GM23338 (cell line): ENCODE data around the gene MLPH. TPM values are rescaled to one million over a fixed set of nuclear protein-coding genes. Genes with fewer than 3 reads are reported as not detected.

Experiments
- ATAC-seq: fragments of 200-7000 bp; cut with Tn5 transposase; 3 replicates; pipeline ENCODE4 v1.9.1; 2020
- DNase-seq: peaks from one replicate; pipeline ENCODE4 v3.0.0-alpha.2; 2015; ENCODE audit warnings: low spot score
- H2AFZ ChIP-seq: fragments of 200-600 bp; sonication (generic); 2 replicates; pipeline ENCODE4 v1.8.0; 2016; ENCODE audit warnings: antibody characterized with exemption, mild to moderate bottlenecking, moderate library complexity
- H3F3A ChIP-seq: fragments of 200-600 bp; sonication (generic); replicated peaks from 2 replicates; pipeline ENCODE4 v1.8.0; 2017; ENCODE audit warnings: antibody characterized with exemption, mixed run types, low read depth
- H3K27ac ChIP-seq: fragments of 200-600 bp; sonication (generic); 2 replicates; pipeline ENCODE4 v1.6.1; 2016; ENCODE audit warnings: low read depth
- H3K27me3 ChIP-seq: fragments of 200-600 bp; sonication (generic); 2 replicates; pipeline ENCODE4 v1.8.0; 2016; ENCODE audit warnings: mild to moderate bottlenecking, mixed run types, moderate library complexity; ENCODE audit not compliant: insufficient read depth
- H3K36me3 ChIP-seq: fragments of 200-600 bp; sonication (generic); 2 replicates; pipeline ENCODE4 v1.8.0; 2016; ENCODE audit warnings: mild to moderate bottlenecking; ENCODE audit not compliant: insufficient read depth
- H3K4me1 ChIP-seq: fragments of 200-600 bp; sonication (generic); 2 replicates; pipeline ENCODE4 v1.8.0; 2016; ENCODE audit warnings: mild to moderate bottlenecking, moderate library complexity; ENCODE audit not compliant: insufficient read depth
- H3K4me2 ChIP-seq: fragments of 200-600 bp; sonication (generic); 2 replicates; pipeline ENCODE4 v1.7.1; 2017; ENCODE audit warnings: mixed run types
- H3K4me3 ChIP-seq: fragments of 200-600 bp; sonication (generic); 2 replicates; pipeline ENCODE4 v1.6.1; 2016; ENCODE audit warnings: mixed run types
- H3K79me2 ChIP-seq: fragments of 200-600 bp; sonication (generic); replicated peaks from 2 replicates; pipeline ENCODE4 v1.8.0; 2017; ENCODE audit warnings: mild to moderate bottlenecking; ENCODE audit not compliant: insufficient read depth
- H3K9me2 ChIP-seq: fragments of 200-600 bp; sonication (generic); 2 replicates; pipeline ENCODE4 v1.8.0; 2017; ENCODE audit not compliant: insufficient read depth
- H4K20me1 ChIP-seq: fragments of 200-600 bp; sonication (generic); replicated peaks from 2 replicates; pipeline ENCODE4 v1.8.0; 2017; ENCODE audit warnings: mild to moderate bottlenecking; ENCODE audit not compliant: insufficient read depth
- H3K27ac Mint-ChIP-seq: 2 replicates; pipeline ENCODE4 v1.8.0; 2020; ENCODE audit warnings: inconsistent platforms, mild to moderate bottlenecking, moderate library complexity, mixed read lengths
- H3K27me3 Mint-ChIP-seq: 3 replicates; pipeline ENCODE4 v1.8.0; 2022; ENCODE audit warnings: low read depth, mild to moderate bottlenecking, moderate library complexity, mixed read lengths, inconsistent platforms; ENCODE audit not compliant: insufficient read depth, poor library complexity
- H3K36me3 Mint-ChIP-seq: 3 replicates; pipeline ENCODE4 v1.8.0; 2021; ENCODE audit warnings: low read depth, mild to moderate bottlenecking, inconsistent platforms, moderate library complexity, mixed read lengths
- H3K4me1 Mint-ChIP-seq: 3 replicates; pipeline ENCODE4 v1.8.0; 2020; ENCODE audit warnings: mild to moderate bottlenecking, inconsistent platforms, mixed read lengths
- H3K4me3 Mint-ChIP-seq: 3 replicates; pipeline ENCODE4 v1.8.0; 2021; ENCODE audit warnings: moderate library complexity, mild to moderate bottlenecking, inconsistent platforms, mixed read lengths
- H3K9me3 Mint-ChIP-seq: 3 replicates; pipeline ENCODE4 v1.8.0; 2020; ENCODE audit warnings: moderate library complexity, mild to moderate bottlenecking, inconsistent platforms, mixed read lengths
- CREB1 ChIP-seq: fragments of 250-450 bp; sonication (Bioruptor Pico); IDR thresholded peaks from 2 replicates; pipeline ENCODE4 v1.5.0; 2020; ENCODE audit warnings: low read depth, mild to moderate bottlenecking, moderate library complexity
- CTCF ChIP-seq, 2 experiments: fragments of 200-600 bp in 1 of 2; sonication (generic) in 1 of 2; conservative IDR thresholded peaks; 2 replicates each; pipeline versions ENCODE4 v1.5.1 to v1.6.1; 2016 to 2017; ENCODE audit warnings: antibody characterized with exemption in 2 of 2, low read depth in 2 of 2, mild to moderate bottlenecking in 2 of 2, moderate library complexity in 1 of 2
- ETS1 ChIP-seq: IDR thresholded peaks from 2 replicates; pipeline ENCODE4 v1.6.1; 2016; ENCODE audit warnings: antibody characterized with exemption
- EZH2 ChIP-seq: fragments of 200-600 bp; sonication (generic); IDR thresholded peaks from one replicate; pipeline ENCODE4 v1.8.0; 2017; ENCODE audit warnings: antibody characterized with exemption, mild to moderate bottlenecking, low read depth; ENCODE audit not compliant: unreplicated experiment
- EZH2phosphoT487 ChIP-seq: fragments of 200-600 bp; sonication (generic); IDR thresholded peaks from one replicate; pipeline ENCODE4 v1.8.1; 2018; ENCODE audit warnings: antibody characterized with exemption; ENCODE audit not compliant: unreplicated experiment
- JUNB ChIP-seq: IDR thresholded peaks from one replicate; pipeline ENCODE4 v1.6.1; 2016; ENCODE audit warnings: antibody characterized with exemption; ENCODE audit not compliant: unreplicated experiment
- NANOG ChIP-seq: IDR thresholded peaks from 2 replicates; pipeline ENCODE4 v1.6.1; 2016; ENCODE audit warnings: antibody characterized with exemption, borderline replicate concordance
- POLR2AphosphoS5 ChIP-seq: IDR thresholded peaks from 2 replicates; pipeline ENCODE4 v1.6.1; 2016; ENCODE audit warnings: antibody characterized with exemption, low read depth
- REST ChIP-seq: IDR thresholded peaks from one replicate; pipeline ENCODE4 v1.6.1; 2018; ENCODE audit warnings: antibody characterized with exemption; ENCODE audit not compliant: unreplicated experiment
- STAT1 ChIP-seq: IDR thresholded peaks from one replicate; pipeline ENCODE4 v1.6.1; 2016; ENCODE audit warnings: antibody characterized with exemption; ENCODE audit not compliant: unreplicated experiment
- ZNF114 ChIP-seq: fragments of 250-450 bp; sonication (Bioruptor Pico); IDR thresholded peaks from 2 replicates; pipeline ENCODE4 v1.5.0; 2020; ENCODE audit warnings: mild to moderate bottlenecking, moderate library complexity
- ZNF331 ChIP-seq: fragments of 250-450 bp; sonication (Bioruptor Pico); IDR thresholded peaks from 2 replicates; pipeline ENCODE4 v1.5.0; 2020; ENCODE audit warnings: low read depth, mild to moderate bottlenecking, moderate library complexity
- ZNF462 ChIP-seq: fragments of 250-450 bp; sonication (Bioruptor Pico); IDR thresholded peaks from 2 replicates; pipeline ENCODE4 v1.5.0; 2020; ENCODE audit warnings: mild to moderate bottlenecking, moderate library complexity
- polyA plus RNA-seq: library from polyadenylated mRNA; unstranded; fragments of >200 nt; fragmentation: Nextera tagmentation; extraction: Ambion mirVana; gene quantifications from 2 replicates; pipeline ENCODE4 v1.2.1, GENCODE V29; 2016
- total RNA-seq: library from RNA; depleted of rRNA; stranded (reverse); fragments of >200 nt; shearing (Covaris generic); gene quantifications from 2 replicates; pipeline ENCODE4 v1.2.3, GENCODE V29; 2014

Gene MLPH
- total and polyA plus RNA-seq, 2 experiments from 2014 or later, result 13.6 to 16.5 TPM

- Histone ChIP-seq H4K20me1 (no peaks in the 10 kb centered on the region), H3K4me1 (no peaks in the 10 kb centered on the region), H3F3A (no peaks in the 10 kb centered on the region), H3K27ac (no peak overlapping the region), H2AFZ (no peak overlapping the region), H3K36me3 (no peaks in the 10 kb centered on the region), H3K4me2 (no peak overlapping the region), H3K27me3 (no peaks in the 10 kb centered on the region), H3K4me3 (no peak overlapping the region), H3K9me2 (no peaks in the 10 kb centered on the region), H3K79me2 (no peaks in the 10 kb centered on the region)
- peaks cover 7% of the 10 kb centered on the region for H3K4me1 Mint-ChIP-seq
- H3K27ac Mint-ChIP-seq, result no peak overlapping the region
- H3K9me3 Mint-ChIP-seq, result peaks cover 3% of the 10 kb centered on the region; the same call in 1 of the 3 replicates
- TF ChIP-seq CTCF (conservative IDR thresholded peaks at IDR 0.05; ENCODE audit: low read depth in 2 of 2) (no peak), CREB1 (no peak), EZH2 (no peak), ZNF462 (no peak), POLR2AphosphoS5 (no peak), ZNF114 (CRISPR knock-in tag) (no peak), EZH2phosphoT487 (no peak), JUNB (no peak), ETS1 (no peak), STAT1 (no peak), NANOG (no peak), REST (no peak), ZNF331 (CRISPR knock-in tag) (no peak)
- ATAC-seq (no peak), DNase-seq (no peak)
- no peaks in the 10 kb centered on the region; the same call in 1 of the 3 replicates for H3K36me3 Mint-ChIP-seq
- peaks cover 5% of the 10 kb centered on the region for H3K27me3 Mint-ChIP-seq
- H3K4me3 Mint-ChIP-seq, result no peak overlapping the region
Measured at GRCh38 chr2:237540823-237541222, 53.8 kb downstream of the MLPH start.
